DND-41 (cell line): ENCODE data around the gene ACADVL.

ENCODE experiments used
- ATAC-seq: fragments of 200-7000 bp; cut with Tn5 transposase; 3 replicates; pipeline ENCODE4 v1.9.1; 2021; ENCODE audit warnings: low read depth; ENCODE audit not compliant: insufficient read depth
- DNase-seq: peaks from one replicate; pipeline ENCODE4 v3.0.0-alpha.2; 2020
- H2AFZ ChIP-seq: 2 replicates; pipeline ENCODE4 v1.6.0; 2012; ENCODE audit warnings: low read depth, low read length
- H3K27ac ChIP-seq: 2 replicates; pipeline ENCODE4 v1.5.1; 2012; ENCODE audit warnings: low read length, inconsistent platforms
- H3K27me3 ChIP-seq: fragments of 200-600 bp; sonication (generic); 2 replicates; pipeline ENCODE4 v1.6.0; 2012; ENCODE audit warnings: low read length, mild to moderate bottlenecking, inconsistent platforms; ENCODE audit not compliant: insufficient read depth, poor library complexity
- H3K36me3 ChIP-seq: 2 replicates; pipeline ENCODE4 v1.5.1; 2012; ENCODE audit warnings: low read length, inconsistent platforms; ENCODE audit not compliant: insufficient read depth
- H3K4me1 ChIP-seq: 2 replicates; pipeline ENCODE4 v1.5.1; 2012; ENCODE audit warnings: mild to moderate bottlenecking, low read length; ENCODE audit not compliant: insufficient read depth
- H3K4me2 ChIP-seq: 2 replicates; pipeline ENCODE4 v1.6.0; 2012; ENCODE audit warnings: mild to moderate bottlenecking, moderate library complexity, low read length, inconsistent platforms; ENCODE audit not compliant: insufficient read depth
- H3K4me3 ChIP-seq, 2 experiments: fragments of 200-600 bp in 1 of 2; shearing (Covaris generic) in 1 of 2; 2 replicates each; pipeline ENCODE4 v1.5.1; 2012 to 2016; ENCODE audit warnings: inconsistent platforms in 2 of 2, low read length in 2 of 2, mild to moderate bottlenecking in 2 of 2, low read depth in 1 of 2, moderate library complexity in 1 of 2
- H3K79me2 ChIP-seq: 2 replicates; pipeline ENCODE4 v1.6.0; 2012; ENCODE audit warnings: low read length, inconsistent platforms; ENCODE audit not compliant: insufficient read depth
- H3K9ac ChIP-seq: 2 replicates; pipeline ENCODE4 v1.6.0; 2012; ENCODE audit warnings: low read depth, mild to moderate bottlenecking, inconsistent platforms, low read length, moderate library complexity
- H3K9me3 ChIP-seq: 2 replicates; pipeline ENCODE4 v1.5.1; 2012; ENCODE audit warnings: low read length, moderate library complexity, mild to moderate bottlenecking, inconsistent platforms; ENCODE audit not compliant: insufficient read depth, severe bottlenecking
- H4K20me1 ChIP-seq: 2 replicates; pipeline ENCODE4 v1.6.0; 2012; ENCODE audit warnings: low read length; ENCODE audit not compliant: insufficient read depth
- CTCF ChIP-seq: IDR thresholded peaks from 2 replicates; pipeline ENCODE4 v1.5.1; 2012; ENCODE audit warnings: borderline replicate concordance, low read length, moderate library complexity, mild to moderate bottlenecking; ENCODE audit not compliant: poor library complexity, severe bottlenecking; ENCODE audit errors: extremely low read depth
- EZH2 ChIP-seq: IDR thresholded peaks from 3 replicates; pipeline ENCODE4 v1.6.1; 2012; ENCODE audit warnings: borderline replicate concordance, low read depth, mild to moderate bottlenecking, moderate library complexity, low read length, inconsistent platforms; ENCODE audit not compliant: severe bottlenecking

The ACADVL gene

GRCh38 chr17:7250695-7251627 is 31.2 kb downstream of the ACADVL start:
- TF ChIP-seq CTCF (no peak), EZH2 (no peak)
- Histone ChIP-seq H3K27me3 (no peaks in the 10 kb centered on the region), H3K27ac (peak overlapping the region; percentile 97), H3K4me2 (peak overlapping the region; percentile 79), H3K36me3 (peaks cover 44% of the 10 kb centered on the region), H3K9ac (peak overlapping the region; percentile 88), H3K9me3 (no peaks in the 10 kb centered on the region), H3K4me3 (peak overlapping the region; percentile 76 to 93), H2AFZ (peak overlapping the region; percentile 50), H4K20me1 (peaks cover 45% of the 10 kb centered on the region), H3K79me2 (peaks cover 81% of the 10 kb centered on the region), H3K4me1 (peaks cover 50% of the 10 kb centered on the region)
- ATAC-seq = peak; percentile 6; the same call in 2 of the 3 replicates
- peak; percentile 28 for DNase-seq

GRCh38 chr17:7251661-7252175 is 32.0 kb downstream of the ACADVL start, which contains the start of gene CTDNEP1:
Gene CTDNEP1 (minus strand): TSS chr17:7251734. CDS start chr17:7251296, 438 bp downstream.
- peak within 1 kb of the TSS; percentile 97 for H3K27ac ChIP-seq
- H3K36me3 ChIP-seq = peaks cover 44% of the 10 kb centered on the region
- H2AFZ ChIP-seq = peak within 1 kb of the TSS; percentile 86
- ATAC-seq = peak; percentile 94
- no peak for TF ChIP-seq CTCF
- H3K4me1 ChIP-seq = peaks cover 48% of the 10 kb centered on the region
- peak within 1 kb of the TSS; percentile 88 for H3K9ac ChIP-seq
- peak within 1 kb of the TSS; percentile 76 to 93 for H3K4me3 ChIP-seq
- DNase-seq = peak; percentile 98
- peaks cover 74% of the 10 kb centered on the region for H3K79me2 ChIP-seq
- no peaks in the 10 kb centered on the region for H3K9me3 ChIP-seq
- peaks cover 38% of the 10 kb centered on the region for H4K20me1 ChIP-seq
- peak within 1 kb of the TSS; percentile 79 for H3K4me2 ChIP-seq
- no peaks in the 10 kb centered on the region for H3K27me3 ChIP-seq

GRCh38 chr17:7252176-7253043 is 32.7 kb downstream of the ACADVL start, which contains the start of gene ELP5:
Gene ELP5 (plus strand): TSS chr17:7252215. CDS start chr17:7252551, 336 bp downstream.
- H4K20me1 ChIP-seq = peaks cover 31% of the 10 kb centered on the region
- no peaks in the 10 kb centered on the region for H3K9me3 ChIP-seq
- peak within 1 kb of the TSS; percentile 86 for H2AFZ ChIP-seq
- peak; percentile 51 for ATAC-seq
- peak within 1 kb of the TSS; percentile 97 for H3K27ac ChIP-seq
- peaks cover 46% of the 10 kb centered on the region for H3K36me3 ChIP-seq
- H3K4me2 ChIP-seq = peak within 1 kb of the TSS; percentile 79
- peak within 1 kb of the TSS; percentile 88 for H3K9ac ChIP-seq
- no peaks in the 10 kb centered on the region for H3K27me3 ChIP-seq
- peaks cover 67% of the 10 kb centered on the region for H3K79me2 ChIP-seq
- peak within 1 kb of the TSS; percentile 76 to 93 for H3K4me3 ChIP-seq
- peaks cover 46% of the 10 kb centered on the region for H3K4me1 ChIP-seq
- TF ChIP-seq CTCF (peak; percentile 63), EZH2 (no peak)
- peak; percentile 88 for DNase-seq
